ENCODE measurements around the gene DHRS2. TPM values are rescaled to one million over a fixed set of nuclear protein-coding genes. Genes with fewer than 3 reads are reported as not detected.

DHRS2 gene
- polyA plus RNA-seq, 2 of the 4 experiments (the other 2 are of a cell fraction): 2.3 to 10.7 TPM

- ATAC-seq (no peak), DNase-seq (ENCODE audit: low read depth in 1 of 2, low spot score in 1 of 2) (no peak), FAIRE-seq (no peak)
- no peak for TF ChIP-seq HOXB5 (CRISPR knock-in tag; IDR thresholded peaks at IDR 0.05)
- no peak for TF ChIP-seq TP53 (CRISPR knock-in tag; IDR thresholded peaks at IDR 0.05)
- no peak for TF ChIP-seq POLR2A (IDR thresholded peaks at IDR 0.05; ENCODE audit: low read length)
- TF ChIP-seq MYC (IDR thresholded peaks at IDR 0.05; ENCODE audit: borderline replicate concordance, low read length): no peak
- TF ChIP-seq EHMT2 (IDR thresholded peaks at IDR 0.05; ENCODE audit: low read depth): no peak
- TF ChIP-seq ZC3H11A (IDR thresholded peaks at IDR 0.05): no peak
- TF ChIP-seq SMC3 (IDR thresholded peaks at IDR 0.05): no peak
- TF ChIP-seq, protein P1, sequence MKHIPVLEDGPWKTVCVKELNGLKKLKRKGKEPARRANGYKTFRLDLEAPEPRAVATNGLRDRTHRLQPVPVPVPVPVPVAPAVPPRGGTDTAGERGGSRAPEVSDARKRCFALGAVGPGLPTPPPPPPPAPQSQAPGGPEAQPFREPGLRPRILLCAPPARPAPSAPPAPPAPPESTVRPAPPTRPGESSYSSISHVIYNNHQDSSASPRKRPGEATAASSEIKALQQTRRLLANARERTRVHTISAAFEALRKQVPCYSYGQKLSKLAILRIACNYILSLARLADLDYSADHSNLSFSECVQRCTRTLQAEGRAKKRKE (CRISPR knock-in tag; IDR thresholded peaks at IDR 0.05; ENCODE audit: low read depth): no peak
- no peak for TF ChIP-seq BHLHE40 (IDR thresholded peaks at IDR 0.05; ENCODE audit: low read depth, low read length)
- no peak overlapping the region for H3K4me2 ChIP-seq
- ChIA-PET POLR2A (no interaction called here), CTCF (interaction anchor here (1.0 to 2.8 kb wide), 3 partner anchors 13 to 307 kb away, joined by 3 to 8 read pairs (median 4); no protein-coding TSS in a partner anchor)
- no peak overlapping the region for H3K27ac ChIP-seq
- no peak overlapping the region for H3K4me3 ChIP-seq
- 60% methylated on average over 2 of the region's 2 CpGs for WGBS (ENCODE audit: missing lambda C conversion rate)
- no peaks in the 10 kb centered on the region for H3K4me1 ChIP-seq
- H3K9me3 ChIP-seq: no peaks in the 10 kb centered on the region
Observed at GRCh38 chr14:23604148-23604547, 32.0 kb upstream of the DHRS2 start.

DNA sequence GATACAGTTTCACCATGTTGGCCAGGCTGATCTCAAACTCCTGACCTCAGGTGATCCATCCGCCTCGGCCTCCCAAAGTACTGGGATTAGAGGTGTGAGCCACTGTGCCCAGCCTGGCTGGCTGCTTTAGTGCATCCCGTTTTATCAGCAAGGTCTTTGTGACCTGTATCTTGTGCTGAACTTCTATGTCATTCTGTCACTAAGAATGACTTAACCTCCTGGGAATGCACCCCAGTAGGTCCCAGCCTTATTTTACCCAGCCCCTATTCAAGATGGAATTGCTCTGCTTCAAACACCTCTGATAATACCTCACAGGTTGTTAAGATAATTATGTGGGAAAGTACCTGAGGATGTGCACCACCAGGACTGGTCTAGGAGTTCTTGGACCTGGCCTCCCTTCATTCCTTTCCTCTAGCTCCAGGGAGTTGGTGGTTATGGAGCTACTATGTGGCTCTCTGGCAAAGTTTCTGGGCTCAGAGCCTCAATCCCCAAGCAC is 31.4 kb upstream of the DHRS2 start:
- POLR2A ChIA-PET: no interaction called here

More for the DNA sequence above, 31.4 kb upstream of the DHRS2 start:
- FAIRE-seq (no peak), ATAC-seq (no peak), DNase-seq (ENCODE audit: low read depth in 1 of 2, low spot score in 1 of 2) (no peak)
- Histone ChIP-seq H3K4me1 (no peaks in the 10 kb centered on the region), H3K4me2 (no peak overlapping the region), H3K27ac (no peak overlapping the region), H3K9me3 (0 out of 3 replicates have a peak, but pooled peaks cover 2% of the 10 kb centered on the region), H3K4me3 (no peak overlapping the region)
- 49% methylated on average over 3 of the region's 3 CpGs for WGBS (ENCODE audit: missing lambda C conversion rate)
- TF ChIP-seq, protein P2, sequence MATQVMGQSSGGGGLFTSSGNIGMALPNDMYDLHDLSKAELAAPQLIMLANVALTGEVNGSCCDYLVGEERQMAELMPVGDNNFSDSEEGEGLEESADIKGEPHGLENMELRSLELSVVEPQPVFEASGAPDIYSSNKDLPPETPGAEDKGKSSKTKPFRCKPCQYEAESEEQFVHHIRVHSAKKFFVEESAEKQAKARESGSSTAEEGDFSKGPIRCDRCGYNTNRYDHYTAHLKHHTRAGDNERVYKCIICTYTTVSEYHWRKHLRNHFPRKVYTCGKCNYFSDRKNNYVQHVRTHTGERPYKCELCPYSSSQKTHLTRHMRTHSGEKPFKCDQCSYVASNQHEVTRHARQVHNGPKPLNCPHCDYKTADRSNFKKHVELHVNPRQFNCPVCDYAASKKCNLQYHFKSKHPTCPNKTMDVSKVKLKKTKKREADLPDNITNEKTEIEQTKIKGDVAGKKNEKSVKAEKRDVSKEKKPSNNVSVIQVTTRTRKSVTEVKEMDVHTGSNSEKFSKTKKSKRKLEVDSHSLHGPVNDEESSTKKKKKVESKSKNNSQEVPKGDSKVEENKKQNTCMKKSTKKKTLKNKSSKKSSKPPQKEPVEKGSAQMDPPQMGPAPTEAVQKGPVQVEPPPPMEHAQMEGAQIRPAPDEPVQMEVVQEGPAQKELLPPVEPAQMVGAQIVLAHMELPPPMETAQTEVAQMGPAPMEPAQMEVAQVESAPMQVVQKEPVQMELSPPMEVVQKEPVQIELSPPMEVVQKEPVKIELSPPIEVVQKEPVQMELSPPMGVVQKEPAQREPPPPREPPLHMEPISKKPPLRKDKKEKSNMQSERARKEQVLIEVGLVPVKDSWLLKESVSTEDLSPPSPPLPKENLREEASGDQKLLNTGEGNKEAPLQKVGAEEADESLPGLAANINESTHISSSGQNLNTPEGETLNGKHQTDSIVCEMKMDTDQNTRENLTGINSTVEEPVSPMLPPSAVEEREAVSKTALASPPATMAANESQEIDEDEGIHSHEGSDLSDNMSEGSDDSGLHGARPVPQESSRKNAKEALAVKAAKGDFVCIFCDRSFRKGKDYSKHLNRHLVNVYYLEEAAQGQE (IDR thresholded peaks at IDR 0.05): no peak
- TF ChIP-seq BHLHE40 (IDR thresholded peaks at IDR 0.05; ENCODE audit: low read depth, low read length): no peak
- no peak for TF ChIP-seq SMC3 (IDR thresholded peaks at IDR 0.05)
- TF ChIP-seq CHD2 (IDR thresholded peaks at IDR 0.05; ENCODE audit: low read length, partially characterized antibody): no peak
- no peak for TF ChIP-seq JUNB (IDR thresholded peaks at IDR 0.05)
- no peak for TF ChIP-seq KDM1A (IDR thresholded peaks at IDR 0.05; ENCODE audit: low read depth)
- no peak for TF ChIP-seq NPAS2 (CRISPR knock-in tag; IDR thresholded peaks at IDR 0.05; ENCODE audit: borderline replicate concordance)
- TF ChIP-seq FOSB (CRISPR knock-in tag; IDR thresholded peaks at IDR 0.05): no peak
- TF ChIP-seq, protein P3, sequence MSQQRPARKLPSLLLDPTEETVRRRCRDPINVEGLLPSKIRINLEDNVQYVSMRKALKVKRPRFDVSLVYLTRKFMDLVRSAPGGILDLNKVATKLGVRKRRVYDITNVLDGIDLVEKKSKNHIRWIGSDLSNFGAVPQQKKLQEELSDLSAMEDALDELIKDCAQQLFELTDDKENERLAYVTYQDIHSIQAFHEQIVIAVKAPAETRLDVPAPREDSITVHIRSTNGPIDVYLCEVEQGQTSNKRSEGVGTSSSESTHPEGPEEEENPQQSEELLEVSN (IDR thresholded peaks at IDR 0.05; ENCODE audit: borderline replicate concordance, low read depth): no peak
- TF ChIP-seq ELK1 (IDR thresholded peaks at IDR 0.05; ENCODE audit: low read depth, low read length): no peak
- no peak for TF ChIP-seq EP300 (IDR thresholded peaks at IDR 0.05)
- no peak for TF ChIP-seq TFCP2L1 (CRISPR knock-in tag; IDR thresholded peaks at IDR 0.05)
- no peak for TF ChIP-seq ZNF302 (CRISPR knock-in tag; IDR thresholded peaks at IDR 0.05)
- TF ChIP-seq HDAC2 (IDR thresholded peaks at IDR 0.05): no peak
- CTCF ChIA-PET: interaction anchor here (1.2 kb wide), 1 partner anchor 36 kb away, joined by 3 read pairs; no protein-coding TSS in a partner anchor
